Muscle of leg (tissue), 11 donors: ENCODE measurements around the gene CCDC57. TPM values are rescaled to one million over a fixed set of nuclear protein-coding genes. Genes with fewer than 3 reads are reported as not detected.

Experiments
- DNase-seq: peaks from one replicate; pipeline ENCODE4 v3.0.0; 2013
- H3K27ac ChIP-seq: one replicate; pipeline ENCODE4 v1.5.1; 2013; ENCODE audit warnings: mild to moderate bottlenecking, low read length, control low read depth
- H3K27me3 ChIP-seq: one replicate; pipeline ENCODE4 v1.6.1; 2013; ENCODE audit warnings: low read length; ENCODE audit not compliant: control insufficient read depth, insufficient read depth
- H3K36me3 ChIP-seq: one replicate; pipeline ENCODE4 v1.6.1; 2013; ENCODE audit warnings: low read length; ENCODE audit not compliant: control insufficient read depth, insufficient read depth
- H3K4me1 ChIP-seq: one replicate; pipeline ENCODE4 v1.6.1; 2013; ENCODE audit warnings: low read length; ENCODE audit not compliant: control insufficient read depth, insufficient read depth
- H3K4me3 ChIP-seq: one replicate; pipeline ENCODE4 v1.5.1; 2013; ENCODE audit warnings: low read length, control low read depth
- H3K9me3 ChIP-seq: replicated peaks from 2 replicates; pipeline ENCODE4 v1.6.1; 2013; ENCODE audit warnings: low read depth, low read length; ENCODE audit not compliant: control insufficient read depth
- WGBS: methylation state at CpG from one replicate; pipeline ENCODE4 v1.1.5; 2013; ENCODE audit warnings: missing lambda C conversion rate; ENCODE audit not compliant: insufficient coverage; 5-methylcytosine and 5-hydroxymethylcytosine counted together
- polyA plus RNA-seq, 8 donors: library from polyadenylated mRNA; unstranded; fragments of 120-200 nt; gene quantifications; one replicate each; pipeline versions ENCODE4 v1.2.1 to v1.2.3, GENCODE V29; 2013; ENCODE audit warnings: inconsistent platforms in 1 of 8, low replicate concordance in 1 of 8; ENCODE audit not compliant: insufficient read length in 8 of 8, insufficient read depth in 1 of 8
- total RNA-seq: library from RNA; stranded (reverse); fragments of 120-200 nt; gene quantifications from one replicate; pipeline ENCODE4 v1.2.4, GENCODE V29; 2013

The CCDC57 gene
- total and polyA plus RNA-seq, 9 donors: 15.7 to 37.4 (median 30.4) TPM

GRCh38 chr17:82105882-82106687 is 106.6 kb downstream of the CCDC57 start:
- DNase-seq: peak; percentile 68
- 31% methylated on average over 23 of the region's 24 CpGs for WGBS
- peaks cover 63% of the 10 kb centered on the region for H3K4me1 ChIP-seq

GRCh38 chr17:82105417-82105881 is 107.2 kb downstream of the CCDC57 start:
- no peak for DNase-seq
- Histone ChIP-seq H3K27ac (no peak overlapping the region), H3K27me3 (no peaks in the 10 kb centered on the region), H3K4me1 (peaks cover 63% of the 10 kb centered on the region), H3K9me3 (no peaks in the 10 kb centered on the region), H3K36me3 (peaks cover 14% of the 10 kb centered on the region), H3K4me3 (no peak overlapping the region)
- 93% methylated on average over 4 of the region's 13 CpGs for WGBS

More at GRCh38 chr17:82105882-82106687, 106.6 kb downstream of the CCDC57 start:
- Histone ChIP-seq H3K27me3 (no peaks in the 10 kb centered on the region), H3K27ac (peak overlapping the region; percentile 86), H3K36me3 (peaks cover 8% of the 10 kb centered on the region), H3K9me3 (no peaks in the 10 kb centered on the region), H3K4me3 (peak overlapping the region; percentile 29)

GRCh38 chr17:82104797-82105416 is 107.7 kb downstream of the CCDC57 start:
- no peaks in the 10 kb centered on the region for H3K9me3 ChIP-seq
- DNase-seq: no peak
- WGBS: 92% methylated on average over 11 of the region's 11 CpGs
- no peaks in the 10 kb centered on the region for H3K27me3 ChIP-seq
- H3K4me3 ChIP-seq: no peak overlapping the region
- peaks cover 16% of the 10 kb centered on the region for H3K36me3 ChIP-seq
- H3K27ac ChIP-seq: peak overlapping the region; percentile 20
- H3K4me1 ChIP-seq: peaks cover 64% of the 10 kb centered on the region

GRCh38 chr17:82103553-82104451 is 108.8 kb downstream of the CCDC57 start:
- Histone ChIP-seq H3K27me3 (no peaks in the 10 kb centered on the region), H3K9me3 (no peaks in the 10 kb centered on the region), H3K4me1 (peaks cover 73% of the 10 kb centered on the region), H3K27ac (peak overlapping the region; percentile 75), H3K4me3 (no peak overlapping the region), H3K36me3 (peaks cover 16% of the 10 kb centered on the region)
- WGBS: 41% methylated on average over 19 of the region's 24 CpGs
- DNase-seq: peak; percentile 76

GRCh38 chr17:82101767-82102679 is 110.6 kb downstream of the CCDC57 start:
- Histone ChIP-seq H3K27me3 (no peaks in the 10 kb centered on the region), H3K4me1 (peaks cover 59% of the 10 kb centered on the region), H3K9me3 (no peaks in the 10 kb centered on the region), H3K27ac (no peak overlapping the region), H3K4me3 (no peak overlapping the region), H3K36me3 (peaks cover 16% of the 10 kb centered on the region)
- WGBS: 59% methylated on average over 13 of the region's 18 CpGs
- no peak for DNase-seq

- Histone ChIP-seq H3K27me3 (no peaks in the 10 kb centered on the region), H3K27ac (no peak overlapping the region), H3K4me3 (no peak overlapping the region), H3K4me1 (peaks cover 59% of the 10 kb centered on the region), H3K36me3 (peaks cover 22% of the 10 kb centered on the region), H3K9me3 (no peaks in the 10 kb centered on the region)
- 54% methylated on average over 3 of the region's 10 CpGs for WGBS
- DNase-seq: no peak
Observed at GRCh38 chr17:82101301-82101715, 111.3 kb downstream of the CCDC57 start.

- no peak for DNase-seq
- 84% methylated on average over 19 of the region's 35 CpGs for WGBS
Observed at GRCh38 chr17:82100502-82101298, 111.9 kb downstream of the CCDC57 start.

GRCh38 chr17:82098939-82099763 is 113.5 kb downstream of the CCDC57 start:
- H3K27me3 ChIP-seq: no peaks in the 10 kb centered on the region
- no peak for DNase-seq
- 4% methylated on average over 80 of the region's 80 CpGs for WGBS
- H3K27ac ChIP-seq: peak overlapping the region; percentile 92
- H3K36me3 ChIP-seq: peaks cover 39% of the 10 kb centered on the region
- H3K4me1 ChIP-seq: peaks cover 42% of the 10 kb centered on the region
- H3K9me3 ChIP-seq: no peaks in the 10 kb centered on the region
- peak overlapping the region; percentile 61 for H3K4me3 ChIP-seq

More at GRCh38 chr17:82100502-82101298, 111.9 kb downstream of the CCDC57 start:
- H3K36me3 ChIP-seq: peaks cover 28% of the 10 kb centered on the region
- peaks cover 55% of the 10 kb centered on the region for H3K4me1 ChIP-seq
- H3K4me3 ChIP-seq: no peak overlapping the region
- H3K27ac ChIP-seq: no peak overlapping the region
- no peaks in the 10 kb centered on the region for H3K9me3 ChIP-seq
- no peaks in the 10 kb centered on the region for H3K27me3 ChIP-seq
